ENCODE data around the gene GJC1. TPM values are rescaled to one million over a fixed set of nuclear protein-coding genes. Genes with fewer than 3 reads are reported as not detected.

The GJC1 gene
- total RNA-seq, 1 donor: 10.5 TPM

- no peaks in the 10 kb centered on the region for H4K20me1 ChIP-seq (ENCODE audit: insufficient read depth, low read length)
- H3K4me3 ChIP-seq (ENCODE audit: insufficient read depth, low read length): no peak overlapping the region
- peaks cover 54% of the 10 kb centered on the region for H3K79me2 ChIP-seq (ENCODE audit: insufficient read depth, low read length)
- H3K4me2 ChIP-seq (ENCODE audit: insufficient read depth, low read length): no peak overlapping the region
- H2AFZ ChIP-seq (ENCODE audit: low read length): no peak overlapping the region
- H3K36me3 ChIP-seq (ENCODE audit: insufficient read depth, low read length): peaks cover 39% of the 10 kb centered on the region
- H3K4me1 ChIP-seq (ENCODE audit: insufficient read depth, low read length): no peaks in the 10 kb centered on the region
- no peaks in the 10 kb centered on the region for H3K27me3 ChIP-seq (ENCODE audit: insufficient read depth, low read length)
- no peak for DNase-seq (ENCODE audit: insufficient read length, low spot score, missing footprints)
- TF ChIP-seq CTCF (IDR thresholded peaks at IDR 0.05; ENCODE audit: extremely low read depth, low read depth, low read length): no peak
- no peaks in the 10 kb centered on the region for H3K9me3 ChIP-seq (ENCODE audit: low read depth, low read length)
- no peak overlapping the region for H3K27ac ChIP-seq (ENCODE audit: low read depth, low read length)
These were observed 28.2 kb downstream of the GJC1 start for GRCh38 chr17:44801880-44802279.

- no peak for DNase-seq (ENCODE audit: insufficient read length, low spot score, missing footprints)
- TF ChIP-seq CTCF (IDR thresholded peaks at IDR 0.05; ENCODE audit: extremely low read depth, low read depth, low read length): no peak
- Histone ChIP-seq H3K27ac (ENCODE audit: low read depth, low read length) (no peak overlapping the region), H2AFZ (ENCODE audit: low read length) (no peak overlapping the region), H3K27me3 (ENCODE audit: insufficient read depth, low read length) (no peaks in the 10 kb centered on the region), H4K20me1 (ENCODE audit: insufficient read depth, low read length) (no peaks in the 10 kb centered on the region), H3K4me3 (ENCODE audit: insufficient read depth, low read length) (no peak overlapping the region), H3K4me2 (ENCODE audit: insufficient read depth, low read length) (no peak overlapping the region), H3K36me3 (ENCODE audit: insufficient read depth, low read length) (peaks cover 10% of the 10 kb centered on the region), H3K4me1 (ENCODE audit: insufficient read depth, low read length) (peaks cover 22% of the 10 kb centered on the region), H3K79me2 (ENCODE audit: insufficient read depth, low read length) (peaks cover 21% of the 10 kb centered on the region), H3K9me3 (ENCODE audit: low read depth, low read length) (no peaks in the 10 kb centered on the region)
These were observed 31.7 kb downstream of the GJC1 start for GRCh38 chr17:44798356-44798755.

GRCh38 chr17:44797802-44798201 lies 32.3 kb downstream of the GJC1 start:
- Histone ChIP-seq H2AFZ (ENCODE audit: low read length) (no peak overlapping the region), H3K79me2 (ENCODE audit: insufficient read depth, low read length) (peaks cover 17% of the 10 kb centered on the region), H3K27me3 (ENCODE audit: insufficient read depth, low read length) (no peaks in the 10 kb centered on the region), H3K4me1 (ENCODE audit: insufficient read depth, low read length) (peaks cover 22% of the 10 kb centered on the region), H3K4me2 (ENCODE audit: insufficient read depth, low read length) (no peak overlapping the region), H4K20me1 (ENCODE audit: insufficient read depth, low read length) (no peaks in the 10 kb centered on the region), H3K4me3 (ENCODE audit: insufficient read depth, low read length) (no peak overlapping the region), H3K36me3 (ENCODE audit: insufficient read depth, low read length) (peaks cover 10% of the 10 kb centered on the region), H3K9me3 (ENCODE audit: low read depth, low read length) (no peaks in the 10 kb centered on the region), H3K27ac (ENCODE audit: low read depth, low read length) (no peak overlapping the region)
- TF ChIP-seq CTCF (IDR thresholded peaks at IDR 0.05; ENCODE audit: extremely low read depth, low read depth, low read length): no peak
- DNase-seq (ENCODE audit: insufficient read length, low spot score, missing footprints): no peak

GRCh38 chr17:44796731-44797130 lies 33.4 kb downstream of the GJC1 start:
- Histone ChIP-seq H3K79me2 (ENCODE audit: insufficient read depth, low read length) (peaks cover 13% of the 10 kb centered on the region), H3K4me2 (ENCODE audit: insufficient read depth, low read length) (no peak overlapping the region), H3K27me3 (ENCODE audit: insufficient read depth, low read length) (no peaks in the 10 kb centered on the region), H2AFZ (ENCODE audit: low read length) (no peak overlapping the region), H3K9me3 (ENCODE audit: low read depth, low read length) (no peaks in the 10 kb centered on the region), H3K4me3 (ENCODE audit: insufficient read depth, low read length) (no peak overlapping the region), H3K27ac (ENCODE audit: low read depth, low read length) (no peak overlapping the region), H4K20me1 (ENCODE audit: insufficient read depth, low read length) (no peaks in the 10 kb centered on the region), H3K4me1 (ENCODE audit: insufficient read depth, low read length) (peaks cover 22% of the 10 kb centered on the region), H3K36me3 (ENCODE audit: insufficient read depth, low read length) (peaks cover 10% of the 10 kb centered on the region)
- no peak for DNase-seq (ENCODE audit: insufficient read length, low spot score, missing footprints)
- TF ChIP-seq CTCF (IDR thresholded peaks at IDR 0.05; ENCODE audit: extremely low read depth, low read depth, low read length): no peak
